Activated B cell treated with CpG ODN at 0.5 μM for 24 hours (primary cell): Measurements from ENCODE around the gene YTHDC2. TPM values are rescaled to one million over a fixed set of nuclear protein-coding genes. Genes with fewer than 3 reads are reported as not detected.

Experiments used
- ATAC-seq: fragments of 200-7000 bp; cut with Tn5 transposase; one replicate; pipeline ENCODE4 v1.10.0; 2021; ENCODE audit warnings: low read depth, mild to moderate bottlenecking, moderate library complexity
- CTCF ChIA-PET: fragments of 350-600 bp; sonication (Branson Sonifier 250); formaldehyde crosslinking; loops from one replicate; lab custom pipeline; 2021; ENCODE audit warnings: antibody characterized with exemption; lab: Charles Lee
- POLR2A ChIA-PET: fragments of 350-600 bp; sonication (Branson Sonifier 250); formaldehyde crosslinking; loops from one replicate; lab custom pipeline; 2021; ENCODE audit warnings: antibody characterized with exemption; lab: Charles Lee
- DNase-seq: peaks from one replicate; pipeline ENCODE4 v3.0.0; 2022
- H3K27ac Mint-ChIP-seq: one replicate; pipeline ENCODE4 v1.8.0; 2020; ENCODE audit warnings: mixed read lengths
- H3K27me3 Mint-ChIP-seq: one replicate; pipeline ENCODE4 v1.8.0; 2021; ENCODE audit warnings: mixed read lengths
- H3K36me3 Mint-ChIP-seq: one replicate; pipeline ENCODE4 v1.8.0; 2021; ENCODE audit warnings: low read depth, mixed read lengths
- H3K4me1 Mint-ChIP-seq: one replicate; pipeline ENCODE4 v1.8.0; 2021; ENCODE audit warnings: mixed read lengths
- H3K4me3 Mint-ChIP-seq: one replicate; pipeline ENCODE4 v1.8.0; 2020; ENCODE audit warnings: mild to moderate bottlenecking, mixed read lengths
- H3K9me3 Mint-ChIP-seq: one replicate; pipeline ENCODE4 v1.8.0; 2020; ENCODE audit warnings: mixed read lengths
- intact Hi-C: fragments of 100-400 bp; cut with micrococcal nuclease; formaldehyde crosslinking; loops from one replicate; pipeline ENCODE4 v1.15.1; 2024
- total RNA-seq: library from RNA; stranded (reverse); gene quantifications from 2 replicates; pipeline ENCODE4 v1.2.3, GENCODE V29; 2022
- TF ChIP-seq, protein P1 (sequence below): fragments of 200-600 bp; IDR thresholded peaks from one replicate; pipeline ENCODE4 v1.8.0; 2022; ENCODE audit warnings: antibody characterized with exemption, mild to moderate bottlenecking

The YTHDC2 gene
- total RNA-seq, 1 donor from 2014 or later, result 41.7 TPM

DNA sequence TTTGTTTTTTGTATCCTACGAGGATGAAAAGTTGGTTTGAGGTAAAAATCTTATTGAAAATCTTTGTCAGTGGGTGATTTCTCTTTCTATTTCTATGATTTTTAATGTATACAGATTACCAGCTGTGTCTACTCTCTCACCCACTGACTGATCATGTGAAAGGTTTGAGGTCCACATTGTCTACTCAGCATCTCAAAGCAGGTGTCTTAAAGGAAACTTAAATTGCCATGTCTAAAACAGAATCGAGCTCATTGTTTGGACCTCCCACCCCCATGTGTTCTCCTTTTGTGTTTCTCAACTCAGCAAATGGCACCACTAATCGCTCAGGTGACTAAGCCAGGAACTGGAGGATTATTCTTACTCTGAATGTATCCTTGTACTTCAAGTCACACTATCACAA, 121.5 kb downstream of the YTHDC2 start:
- Mint-ChIP-seq H3K4me1 (no peaks in the 10 kb centered on the region), H3K27ac (no peak overlapping the region), H3K27me3 (peaks cover 8% of the 10 kb centered on the region), H3K36me3 (no peaks in the 10 kb centered on the region), H3K4me3 (no peak overlapping the region), H3K9me3 (peaks cover 7% of the 10 kb centered on the region)
- ChIA-PET POLR2A (no interaction called here), CTCF (interaction anchor here (0.9 kb wide), 1 partner anchor 259 kb away, joined by 3 read pairs; no protein-coding TSS in a partner anchor)
- TF ChIP-seq, protein P1, sequence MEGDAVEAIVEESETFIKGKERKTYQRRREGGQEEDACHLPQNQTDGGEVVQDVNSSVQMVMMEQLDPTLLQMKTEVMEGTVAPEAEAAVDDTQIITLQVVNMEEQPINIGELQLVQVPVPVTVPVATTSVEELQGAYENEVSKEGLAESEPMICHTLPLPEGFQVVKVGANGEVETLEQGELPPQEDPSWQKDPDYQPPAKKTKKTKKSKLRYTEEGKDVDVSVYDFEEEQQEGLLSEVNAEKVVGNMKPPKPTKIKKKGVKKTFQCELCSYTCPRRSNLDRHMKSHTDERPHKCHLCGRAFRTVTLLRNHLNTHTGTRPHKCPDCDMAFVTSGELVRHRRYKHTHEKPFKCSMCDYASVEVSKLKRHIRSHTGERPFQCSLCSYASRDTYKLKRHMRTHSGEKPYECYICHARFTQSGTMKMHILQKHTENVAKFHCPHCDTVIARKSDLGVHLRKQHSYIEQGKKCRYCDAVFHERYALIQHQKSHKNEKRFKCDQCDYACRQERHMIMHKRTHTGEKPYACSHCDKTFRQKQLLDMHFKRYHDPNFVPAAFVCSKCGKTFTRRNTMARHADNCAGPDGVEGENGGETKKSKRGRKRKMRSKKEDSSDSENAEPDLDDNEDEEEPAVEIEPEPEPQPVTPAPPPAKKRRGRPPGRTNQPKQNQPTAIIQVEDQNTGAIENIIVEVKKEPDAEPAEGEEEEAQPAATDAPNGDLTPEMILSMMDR, result no peak
- DNase-seq, result no peak
- intact Hi-C loops, result no loop called here
- no peak for ATAC-seq

DNA sequence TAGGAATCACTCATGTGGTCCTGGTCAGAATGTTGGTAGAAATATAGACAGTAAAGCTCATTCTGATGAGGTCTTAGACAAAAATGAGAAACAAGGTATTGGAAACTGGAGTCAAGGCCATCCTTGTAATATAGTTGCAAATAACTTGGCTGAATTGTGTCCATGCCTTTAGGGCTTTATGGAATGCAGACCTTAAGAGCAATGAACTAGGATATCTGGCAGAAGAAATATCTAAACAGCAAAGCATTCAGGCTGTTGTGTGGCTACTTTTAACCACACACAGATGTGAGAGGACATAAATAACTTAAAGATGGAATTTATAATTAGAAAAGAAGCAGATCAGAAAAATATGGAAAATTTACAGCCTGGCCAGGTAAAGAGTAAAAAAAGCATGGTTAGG, 128.2 kb downstream of the YTHDC2 start:
- no peaks in the 10 kb centered on the region for H3K36me3 Mint-ChIP-seq
- no peak overlapping the region for H3K27ac Mint-ChIP-seq
- ATAC-seq (no peak), DNase-seq (no peak)
- ChIA-PET CTCF (no interaction called here), POLR2A (no interaction called here)
- no peaks in the 10 kb centered on the region for H3K4me1 Mint-ChIP-seq
- H3K4me3 Mint-ChIP-seq, result no peak overlapping the region
- intact Hi-C loops, result no loop called here
- H3K9me3 Mint-ChIP-seq, result peaks cover 7% of the 10 kb centered on the region
- TF ChIP-seq, protein P1, result no peak
- no peaks in the 10 kb centered on the region for H3K27me3 Mint-ChIP-seq

Other genes starting within 250 kb of the YTHDC2 start
- not detected in 2 replicates for gene TSSK1B, start 78.7 kb upstream of the YTHDC2 start, total RNA-seq
- 0.22 and 0.32 TPM in 2 replicates for gene MCC, start 25.2 kb upstream of the YTHDC2 start, total RNA-seq